ENCODE results near the gene CLCF1.
A peak's percentile ranks its signal among the peaks of the same experiment; 100 is the strongest.

CLCF1 gene

GRCh38 chr11:67384851-67385366 lies 11.5 kb upstream of the CLCF1 start:
- Histone ChIP-seq H3K9me3 (no peaks in the 10 kb centered on the region), H3K27me3 (no peaks in the 10 kb centered on the region), H3K4me1 (no peaks in the 10 kb centered on the region), H3K4me3 (ENCODE audit: low read depth, low read length) (no peak overlapping the region), H3K36me3 (no peaks in the 10 kb centered on the region)
- DNase-seq, result no peak
- no peak for TF ChIP-seq CTCF (IDR thresholded peaks at IDR 0.05; ENCODE audit: low read depth, low read length)

- TF ChIP-seq CTCF (IDR thresholded peaks at IDR 0.05; ENCODE audit: low read depth, low read length), result peak; percentile 100
These were observed 9.1 kb upstream of the CLCF1 start for GRCh38 chr11:67382276-67383136.

GRCh38 chr11:67381244-67381972 lies 8.0 kb upstream of the CLCF1 start:
- DNase-seq, result no peak
- Histone ChIP-seq H3K9me3 (no peaks in the 10 kb centered on the region), H3K4me3 (ENCODE audit: low read depth, low read length) (no peak overlapping the region), H3K4me1 (peaks cover 6% of the 10 kb centered on the region), H3K27me3 (peaks cover 1% of the 10 kb centered on the region; the same call in 1 of the 2 replicates), H3K36me3 (no peaks in the 10 kb centered on the region)
- no peak for TF ChIP-seq CTCF (IDR thresholded peaks at IDR 0.05; ENCODE audit: low read depth, low read length)

More at GRCh38 chr11:67382276-67383136, 9.1 kb upstream of the CLCF1 start:
- H3K36me3 ChIP-seq, result no peaks in the 10 kb centered on the region
- H3K4me1 ChIP-seq, result peaks cover 6% of the 10 kb centered on the region
- no peaks in the 10 kb centered on the region for H3K27me3 ChIP-seq
- no peak overlapping the region for H3K4me3 ChIP-seq (ENCODE audit: low read depth, low read length)
- DNase-seq, result peak; percentile 85
- H3K9me3 ChIP-seq, result no peaks in the 10 kb centered on the region

- no peak for DNase-seq
- Histone ChIP-seq H3K4me3 (ENCODE audit: low read depth, low read length) (no peak overlapping the region), H3K4me1 (peaks cover 8% of the 10 kb centered on the region), H3K36me3 (no peaks in the 10 kb centered on the region), H3K9me3 (no peaks in the 10 kb centered on the region), H3K27me3 (peaks cover 9% of the 10 kb centered on the region)
- TF ChIP-seq CTCF (IDR thresholded peaks at IDR 0.05; ENCODE audit: low read depth, low read length), result no peak
These were observed 6.0 kb upstream of the CLCF1 start for GRCh38 chr11:67379061-67380058.

- Histone ChIP-seq H3K4me1 (peaks cover 14% of the 10 kb centered on the region), H3K9me3 (no peaks in the 10 kb centered on the region), H3K36me3 (no peaks in the 10 kb centered on the region), H3K4me3 (ENCODE audit: low read depth, low read length) (no peak overlapping the region), H3K27me3 (peaks cover 16% of the 10 kb centered on the region)
- DNase-seq, result no peak
- no peak for TF ChIP-seq CTCF (IDR thresholded peaks at IDR 0.05; ENCODE audit: low read depth, low read length)
These were observed 5.1 kb upstream of the CLCF1 start for GRCh38 chr11:67378544-67378943.

All from BE2C (cell line).